ENCODE results near the gene MCCD1.
"Not testable (repeated sequence)": the region's sequence is repeated elsewhere in the genome, so short reads cannot be mapped to it uniquely, and the experiment has no call there.

DNA sequence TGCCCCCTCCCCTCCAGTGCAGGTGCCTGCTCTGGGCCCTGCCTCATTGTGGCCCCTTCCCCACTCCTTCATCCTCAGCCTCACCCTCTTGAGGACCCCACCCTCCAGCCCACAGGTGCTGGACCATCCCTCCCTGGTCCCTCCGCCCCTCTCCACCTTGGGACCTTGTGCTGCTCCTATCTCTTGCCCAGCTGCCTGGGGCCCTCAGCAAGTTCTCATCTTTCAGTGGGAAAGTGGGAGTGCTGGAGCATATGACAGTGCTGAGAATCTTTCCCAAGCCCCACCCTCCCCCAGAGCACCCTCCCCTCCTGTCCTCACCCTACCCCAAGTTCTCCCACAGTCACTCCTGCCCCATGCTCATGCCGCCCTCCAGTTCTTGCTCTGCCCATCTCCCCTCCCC is 29.1 kb upstream of the MCCD1 start:
- not testable (repeated sequence) for TF ChIP-seq POLR2A (IDR thresholded peaks at IDR 0.05; ENCODE audit: low read length); GATA1 (IDR thresholded peaks at IDR 0.05; ENCODE audit: low read depth, low read length)

All from erythroblast (primary cell).